PC-3 (cell line): ENCODE data around the gene IGSF21. TPM values are rescaled to one million over a fixed set of nuclear protein-coding genes. Genes with fewer than 3 reads are reported as not detected.

Experiments used
- ATAC-seq: fragments of 200-7000 bp; cut with Tn5 transposase; 2 replicates; pipeline ENCODE4 v1.9.1; 2020; ENCODE audit warnings: mild to moderate bottlenecking, moderate library complexity
- BruUV-seq: library from RNA; stranded (reverse); fragments of 400-500 nt; replicated peaks from 2 replicates; lab custom pipeline; 2021; lab: Mats Ljungman, UMichigan
- CTCF ChIA-PET: fragments of 300-600 bp; sonication (Branson Sonifier 250); formaldehyde crosslinking; loops from one replicate; lab custom pipeline; 2022; ENCODE audit warnings: antibody characterized with exemption; lab: Charles Lee
- POLR2A ChIA-PET: fragments of 300-600 bp; sonication (Branson Sonifier 250); formaldehyde crosslinking; loops from one replicate; lab custom pipeline; 2022; ENCODE audit warnings: antibody characterized with exemption; ENCODE audit not compliant: unreplicated experiment; lab: Charles Lee
- DNase-seq: peaks from one replicate; pipeline ENCODE4 v3.0.0-alpha.2; 2015
- H2AFZ ChIP-seq: fragments of 300-600 bp; sonication (generic); 2 replicates; pipeline ENCODE4 v1.6.0; 2016; ENCODE audit warnings: antibody characterized with exemption, low read length
- H3F3A ChIP-seq: fragments of 300-600 bp; sonication (generic); one replicate; pipeline ENCODE4 v1.6.0; 2017; ENCODE audit warnings: antibody characterized with exemption, low read length, control low read depth, mild to moderate bottlenecking; ENCODE audit not compliant: unreplicated experiment
- H3K27ac ChIP-seq: fragments of 300-600 bp; sonication (generic); 2 replicates; pipeline ENCODE4 v1.5.1; 2016; ENCODE audit warnings: mild to moderate bottlenecking, low read length
- H3K27me3 ChIP-seq: fragments of 300-600 bp; sonication (generic); 2 replicates; pipeline ENCODE4 v1.6.1; 2016; ENCODE audit warnings: low read length, mixed read lengths
- H3K36me3 ChIP-seq: fragments of 300-600 bp; sonication (generic); 2 replicates; pipeline ENCODE4 v1.6.1; 2016; ENCODE audit warnings: low read depth, mixed run types, low read length, mixed read lengths
- H3K4me1 ChIP-seq: fragments of 300-600 bp; sonication (generic); 2 replicates; pipeline ENCODE4 v1.5.1; 2016; ENCODE audit warnings: low read length; ENCODE audit not compliant: insufficient read depth
- H3K4me2 ChIP-seq: fragments of 300-600 bp; sonication (generic); 2 replicates; pipeline ENCODE4 v1.6.0; 2016; ENCODE audit warnings: low read length
- H3K4me3 ChIP-seq: fragments of 300-600 bp; sonication (generic); 2 replicates; pipeline ENCODE4 v1.5.1; 2016; ENCODE audit warnings: mild to moderate bottlenecking, low read length, mixed read lengths
- H3K79me2 ChIP-seq: fragments of 300-600 bp; sonication (generic); 2 replicates; pipeline ENCODE4 v1.6.1; 2017; ENCODE audit warnings: low read length, mixed read lengths
- H3K9ac ChIP-seq: fragments of 300-600 bp; sonication (generic); 2 replicates; pipeline ENCODE4 v1.6.0; 2016; ENCODE audit warnings: mild to moderate bottlenecking, low read length
- H3K9me2 ChIP-seq: fragments of 300-600 bp; sonication (generic); replicated peaks from 2 replicates; pipeline ENCODE4 v1.6.1; 2016; ENCODE audit warnings: mixed run types, low read length, mixed read lengths
- H3K9me3 ChIP-seq: fragments of 300-600 bp; sonication (generic); 2 replicates; pipeline ENCODE4 v1.6.1; 2016; ENCODE audit warnings: low read length, mixed read lengths
- H4K20me1 ChIP-seq: fragments of 300-600 bp; sonication (generic); 2 replicates; pipeline ENCODE4 v1.6.1; 2016; ENCODE audit warnings: low read length, mixed read lengths
- CTCF ChIP-seq: fragments of 300-600 bp; sonication (generic); conservative IDR thresholded peaks from 2 replicates; pipeline ENCODE4 v1.5.1; 2017; ENCODE audit warnings: antibody characterized with exemption, low read depth, mild to moderate bottlenecking, low read length
- EZH2 ChIP-seq: fragments of 300-600 bp; sonication (generic); IDR thresholded peaks from one replicate; pipeline ENCODE4 v1.6.1; 2017; ENCODE audit warnings: antibody characterized with exemption, mild to moderate bottlenecking, low read length; ENCODE audit not compliant: unreplicated experiment
- EZH2phosphoT487 ChIP-seq: fragments of 300-600 bp; sonication (generic); IDR thresholded peaks from 2 replicates; pipeline ENCODE4 v1.6.1; 2018; ENCODE audit warnings: mild to moderate bottlenecking, antibody characterized with exemption, low read length, borderline replicate concordance
- intact Hi-C: fragments of 100-400 bp; cut with micrococcal nuclease; formaldehyde crosslinking; loops from 2 replicates; pipeline ENCODE4 v1.9.0; 2023
- total RNA-seq: library from RNA; depleted of rRNA; stranded (reverse); fragments of >200 nt; gene quantifications from 2 replicates; pipeline ENCODE4 v1.2.3, GENCODE V29; 2014

The IGSF21 gene
- total RNA-seq, 1 experiment from 2014 or later = not detected

DNA sequence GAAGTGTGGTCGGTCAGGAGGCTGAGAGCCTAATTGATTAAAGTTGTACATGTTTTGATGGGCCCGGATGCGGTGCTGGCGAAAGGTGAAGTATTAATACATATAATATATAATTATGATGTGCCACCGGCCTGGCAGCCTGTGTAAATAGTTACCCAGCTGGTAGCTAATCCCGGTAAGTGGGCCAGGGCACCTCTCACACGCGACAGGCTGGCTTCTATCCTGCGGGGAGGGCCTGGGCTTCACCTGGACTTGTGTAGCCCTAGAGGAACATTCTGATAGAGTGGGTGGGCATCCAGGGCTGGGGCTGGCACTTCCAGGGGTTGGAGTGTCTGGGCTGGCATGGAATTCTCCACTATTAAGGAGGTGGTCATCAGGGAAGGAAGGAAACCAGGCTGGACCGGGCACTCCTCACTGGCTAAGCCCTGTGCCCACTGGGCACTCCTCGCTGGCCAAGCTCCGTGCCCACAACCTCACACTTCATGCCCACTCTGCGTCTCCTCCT is 48.3 kb downstream of the IGSF21 start:
- H3K4me2 ChIP-seq = no peak overlapping the region
- H3K4me1 ChIP-seq = no peaks in the 10 kb centered on the region
- TF ChIP-seq EZH2phosphoT487 = no peak
- intact Hi-C loops = no loop called here
- BruUV-seq = no TSS peak
- H3K79me2 ChIP-seq = no peaks in the 10 kb centered on the region
- no peaks in the 10 kb centered on the region for H3K9me3 ChIP-seq
- DNase-seq (no peak), ATAC-seq (no peak)
- CTCF ChIA-PET = no interaction called here
- no peaks in the 10 kb centered on the region for H3K36me3 ChIP-seq
- H3K27ac ChIP-seq = no peak overlapping the region
- H3F3A ChIP-seq = no peaks in the 10 kb centered on the region
- peaks cover 77% of the 10 kb centered on the region for H3K27me3 ChIP-seq
- no peaks in the 10 kb centered on the region for H3K9me2 ChIP-seq
- POLR2A ChIA-PET = no interaction called here
- H3K4me3 ChIP-seq = no peak overlapping the region
- no peak overlapping the region for H3K9ac ChIP-seq
- H2AFZ ChIP-seq = no peak overlapping the region
- H4K20me1 ChIP-seq = no peaks in the 10 kb centered on the region

DNA sequence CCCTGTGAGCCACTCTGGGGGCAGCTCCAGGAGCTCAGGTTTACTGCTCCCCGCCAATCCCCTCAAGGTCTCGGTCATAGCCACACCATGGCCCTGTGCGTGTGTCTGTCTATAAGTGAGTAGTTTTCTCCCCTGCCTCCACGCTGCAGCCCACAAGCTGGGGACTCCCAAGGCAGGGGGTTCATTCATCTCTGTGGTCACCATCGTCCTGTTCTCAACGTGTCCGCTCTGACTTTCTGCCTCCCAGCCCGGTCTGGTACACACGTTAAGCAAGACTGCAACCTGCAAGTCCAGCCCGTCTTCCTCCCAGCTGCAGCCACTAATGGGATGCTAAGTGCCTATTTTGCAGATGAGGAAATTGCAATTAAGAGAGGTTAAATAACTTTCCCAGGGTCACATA is 49.8 kb downstream of the IGSF21 start:
- no peak overlapping the region for H3K4me2 ChIP-seq
- no peaks in the 10 kb centered on the region for H3K79me2 ChIP-seq
- ChIA-PET CTCF (no interaction called here), POLR2A (no interaction called here)
- intact Hi-C loops = no loop called here
- no peaks in the 10 kb centered on the region for H3K9me3 ChIP-seq
- H3K36me3 ChIP-seq = no peaks in the 10 kb centered on the region
- no peak for TF ChIP-seq EZH2
- no peak for TF ChIP-seq CTCF
- TF ChIP-seq EZH2phosphoT487 = no peak
- BruUV-seq = no TSS peak
- ATAC-seq (no peak), DNase-seq (no peak)
- no peaks in the 10 kb centered on the region for H3K4me1 ChIP-seq
- H3K27ac ChIP-seq = no peak overlapping the region
- no peaks in the 10 kb centered on the region for H3K9me2 ChIP-seq
- H3K4me3 ChIP-seq = no peak overlapping the region
- no peak overlapping the region for H3K9ac ChIP-seq
- no peak overlapping the region for H2AFZ ChIP-seq
- H3F3A ChIP-seq = no peaks in the 10 kb centered on the region
- peaks cover 78% of the 10 kb centered on the region for H3K27me3 ChIP-seq
- no peaks in the 10 kb centered on the region for H4K20me1 ChIP-seq

- ATAC-seq = no peak
- no peak overlapping the region for H3K9ac ChIP-seq
- no peak overlapping the region for H3K27ac ChIP-seq
- H3K27me3 ChIP-seq = peaks cover 78% of the 10 kb centered on the region
- TF ChIP-seq EZH2 (no peak), EZH2phosphoT487 (no peak), CTCF (no peak)
- POLR2A ChIA-PET = no interaction called here
- H3K4me2 ChIP-seq = no peak overlapping the region
- no peaks in the 10 kb centered on the region for H3K9me3 ChIP-seq
- H3K36me3 ChIP-seq = no peaks in the 10 kb centered on the region
- H3K9me2 ChIP-seq = no peaks in the 10 kb centered on the region
- no peaks in the 10 kb centered on the region for H3K4me1 ChIP-seq
- H3F3A ChIP-seq = no peaks in the 10 kb centered on the region
- DNase-seq = no peak
- H3K4me3 ChIP-seq = no peak overlapping the region
- no TSS peak for BruUV-seq
- intact Hi-C loops = no loop called here
- no peaks in the 10 kb centered on the region for H4K20me1 ChIP-seq
- CTCF ChIA-PET = no interaction called here
- H3K79me2 ChIP-seq = no peaks in the 10 kb centered on the region
- no peak overlapping the region for H2AFZ ChIP-seq
Observed at GRCh38 chr1:18157968-18158367, 50.4 kb downstream of the IGSF21 start.
